HG03442 (cell line): Measurements from ENCODE around the gene REEP2.
A peak's percentile ranks its signal among the peaks of the same experiment; 100 is the strongest.
"Not testable (repeated sequence)": the region's sequence is repeated elsewhere in the genome, so short reads cannot be mapped to it uniquely, and the experiment has no call there.

Source experiments
- ATAC-seq: cut with Tn5 transposase; IDR thresholded peaks from one replicate; pipeline ENCODE4 v1.9.1; 2021; ENCODE audit warnings: mild to moderate bottlenecking, moderate library complexity; ENCODE audit not compliant: unreplicated experiment

Gene REEP2

GRCh38 chr5:138466125-138466899, 27.5 kb downstream of the REEP2 start:
- ATAC-seq, result no peak

- no peak for ATAC-seq
Measured at GRCh38 chr5:138466900-138467710, 28.2 kb downstream of the REEP2 start.

- no peak for ATAC-seq
Measured at GRCh38 chr5:138467711-138468132, 28.9 kb downstream of the REEP2 start.

- ATAC-seq, result no peak
Measured at GRCh38 chr5:138468133-138468965, 29.5 kb downstream of the REEP2 start.

- ATAC-seq, result no peak
Measured at GRCh38 chr5:138468966-138469539, 30.2 kb downstream of the REEP2 start.

- ATAC-seq, result no peak
Measured at GRCh38 chr5:138469540-138470321, 30.9 kb downstream of the REEP2 start.

- ATAC-seq, result no peak
Measured at GRCh38 chr5:138470322-138471051, 31.6 kb downstream of the REEP2 start.

GRCh38 chr5:138471052-138471361, 32.1 kb downstream of the REEP2 start:
- no peak for ATAC-seq

GRCh38 chr5:138472353-138472752, 33.5 kb downstream of the REEP2 start:
- ATAC-seq, result no peak

GRCh38 chr5:138473151-138473550, 34.3 kb downstream of the REEP2 start:
- not testable (repeated sequence) for ATAC-seq

GRCh38 chr5:138476918-138477317, 38.1 kb downstream of the REEP2 start:
- no peak for ATAC-seq

GRCh38 chr5:138482638-138483037, 43.8 kb downstream of the REEP2 start:
- no peak for ATAC-seq

- ATAC-seq, result no peak
Measured at GRCh38 chr5:138488481-138488945, 49.7 kb downstream of the REEP2 start.

GRCh38 chr5:138489683-138490061, 50.8 kb downstream of the REEP2 start:
- no peak for ATAC-seq

- no peak for ATAC-seq
Measured at GRCh38 chr5:138490648-138491283, 51.9 kb downstream of the REEP2 start.

GRCh38 chr5:138491284-138491648, 52.4 kb downstream of the REEP2 start:
- ATAC-seq, result no peak

- ATAC-seq, result peak; percentile 99
Measured at GRCh38 chr5:138491669-138492559, 53.1 kb downstream of the REEP2 start.

GRCh38 chr5:138492560-138493045, 53.7 kb downstream of the REEP2 start:
- ATAC-seq, result no peak
